Hematopoietic multipotent progenitor cell treated with erythropoietin and hydrocortisone succinate and interleukin-3 and kit ligand, for 8 days (in vitro differentiated cells): ENCODE results near the gene CLCN7.

ENCODE experiments used
- DNase-seq: peaks from one replicate; pipeline ENCODE4 v3.0.0-alpha.2; 2015

The CLCN7 gene

GRCh38 chr16:1429012-1429411, 45.8 kb downstream of the CLCN7 start:
- DNase-seq, result no peak

- peak; percentile 52 for DNase-seq
Measured at GRCh38 chr16:1428511-1428910, 46.3 kb downstream of the CLCN7 start.

DNA sequence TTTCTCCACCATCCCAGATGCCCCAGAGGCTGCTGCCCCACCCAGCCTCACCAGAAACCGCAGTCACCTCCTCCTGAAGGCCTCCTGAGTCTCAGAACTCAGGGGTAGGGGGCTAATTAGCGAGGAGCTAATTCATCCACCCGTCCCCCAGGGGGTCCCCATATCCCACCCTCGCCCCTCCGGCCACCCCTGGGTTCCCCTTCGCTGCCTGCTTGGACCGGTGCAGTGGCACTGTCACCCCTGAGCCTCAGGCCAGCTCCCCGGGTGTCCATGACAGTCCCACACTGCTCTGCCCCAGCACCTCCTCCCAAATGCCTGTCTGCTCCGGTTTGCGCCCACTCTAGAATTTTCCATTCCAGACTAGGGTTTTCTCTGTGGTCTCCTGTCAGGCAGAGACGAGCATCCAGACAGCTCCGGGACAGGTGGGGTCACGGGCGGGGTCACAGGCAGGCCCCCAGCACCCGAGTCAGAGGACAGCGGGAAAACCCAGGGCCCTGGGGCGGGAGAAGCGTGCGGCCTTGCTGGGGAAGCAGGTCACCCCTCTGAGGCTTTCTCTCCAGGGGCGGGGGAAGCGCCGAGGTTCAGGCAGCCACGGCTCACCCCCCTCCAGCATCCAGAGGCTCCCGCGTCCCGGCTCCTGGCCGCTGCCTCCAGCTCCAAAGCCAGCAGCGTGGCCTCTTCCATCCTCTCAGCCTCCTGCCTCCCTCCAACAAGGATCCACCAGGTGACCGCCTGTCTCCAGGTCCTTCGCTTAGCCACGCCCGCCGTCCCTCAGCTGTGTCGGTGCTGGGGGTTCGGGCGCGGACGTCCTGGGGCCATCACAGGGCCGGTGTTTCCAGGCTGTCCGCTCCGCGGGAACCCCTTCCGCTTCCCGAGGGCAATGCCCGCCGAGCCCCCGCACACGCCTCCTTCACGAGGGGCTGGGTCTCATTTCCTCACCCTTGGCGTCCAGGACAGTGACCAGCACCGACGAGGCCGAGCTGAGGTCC, 47.1 kb downstream of the CLCN7 start:
- DNase-seq, result no peak

- DNase-seq, result peak; percentile 52
Measured at GRCh38 chr16:1426734-1427471, 47.9 kb downstream of the CLCN7 start.

DNA sequence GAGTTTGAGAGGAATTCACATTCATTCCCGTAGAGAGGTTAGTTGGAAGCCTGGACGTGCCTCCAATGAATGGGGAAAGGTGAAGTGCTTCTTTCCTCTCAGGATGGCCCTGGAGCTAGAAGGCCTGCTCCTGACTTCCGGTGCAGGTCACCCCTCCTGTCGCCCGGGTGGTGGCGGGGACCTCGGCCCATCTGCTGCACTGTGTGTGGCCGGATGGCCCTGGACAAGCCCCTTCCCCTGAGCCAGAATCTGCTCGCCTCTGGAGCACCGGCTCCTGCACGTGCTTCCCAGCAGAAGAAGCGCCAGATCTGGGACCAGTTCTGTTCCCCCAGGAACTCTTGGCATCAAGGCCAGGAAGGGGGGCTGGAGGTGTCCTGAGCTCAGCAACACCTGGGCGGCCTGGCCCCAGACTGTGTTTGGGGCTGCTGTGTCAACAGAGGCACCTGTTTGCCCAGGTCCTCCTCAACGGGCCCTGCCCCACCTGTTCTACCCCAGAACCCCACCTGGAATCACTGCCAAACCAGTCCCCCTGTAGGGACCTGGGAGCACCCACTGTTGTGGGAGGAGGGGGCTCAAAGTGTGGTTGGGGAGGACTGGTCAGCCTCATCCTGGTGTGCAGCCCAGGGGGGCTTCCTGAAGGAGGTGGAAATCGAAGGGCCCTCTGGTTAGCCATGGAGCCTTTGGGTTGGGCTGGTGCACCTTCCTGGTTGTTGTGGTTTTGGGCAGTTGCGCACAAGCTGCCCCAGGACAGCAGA, 49.0 kb downstream of the CLCN7 start:
- no peak for DNase-seq

DNA sequence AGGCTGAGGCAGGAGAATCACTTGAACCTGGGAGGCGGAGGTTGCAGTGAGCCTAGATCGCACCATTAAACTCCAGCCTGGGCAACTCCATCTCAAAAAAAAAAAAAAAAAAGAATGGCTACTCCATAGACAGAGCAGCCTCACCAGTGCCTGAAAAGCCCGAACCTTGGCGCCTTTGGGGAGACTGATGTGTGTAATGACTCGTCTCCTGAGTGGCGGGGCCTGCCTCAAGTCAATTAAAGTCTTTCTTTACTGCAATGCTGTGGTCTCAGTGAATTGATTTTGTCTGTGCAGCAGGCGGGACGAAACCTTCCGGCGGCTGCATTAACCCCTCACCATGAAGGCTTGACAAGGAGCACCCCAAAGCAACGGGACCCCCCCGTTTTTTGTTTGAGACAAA, 50.8 kb downstream of the CLCN7 start:
- no peak for DNase-seq

GRCh38 chr16:1422076-1422475, 52.8 kb downstream of the CLCN7 start:
- DNase-seq, result no peak

DNA sequence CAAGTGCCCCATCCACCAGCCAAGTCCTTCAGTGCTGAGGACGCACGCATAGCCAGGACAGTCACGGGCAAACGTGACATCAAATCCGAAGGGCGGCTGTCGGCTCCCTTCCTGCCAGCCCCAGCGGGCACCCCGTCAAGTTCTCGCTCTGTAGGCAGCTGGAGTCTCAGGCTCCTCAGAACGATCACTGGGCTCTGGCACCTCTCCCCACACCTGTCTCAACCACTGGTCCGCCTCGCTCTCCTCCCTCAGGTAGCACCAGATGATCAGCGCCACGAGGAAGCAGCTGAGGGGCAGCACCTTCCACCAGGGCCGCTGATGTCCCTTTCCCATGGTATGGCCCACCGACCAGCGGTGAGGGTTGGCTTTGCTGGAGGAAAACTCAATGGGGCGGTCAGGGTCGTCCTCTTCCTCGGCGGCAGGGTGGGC, 54.7 kb downstream of the CLCN7 start:
- peak; percentile 6 for DNase-seq

DNA sequence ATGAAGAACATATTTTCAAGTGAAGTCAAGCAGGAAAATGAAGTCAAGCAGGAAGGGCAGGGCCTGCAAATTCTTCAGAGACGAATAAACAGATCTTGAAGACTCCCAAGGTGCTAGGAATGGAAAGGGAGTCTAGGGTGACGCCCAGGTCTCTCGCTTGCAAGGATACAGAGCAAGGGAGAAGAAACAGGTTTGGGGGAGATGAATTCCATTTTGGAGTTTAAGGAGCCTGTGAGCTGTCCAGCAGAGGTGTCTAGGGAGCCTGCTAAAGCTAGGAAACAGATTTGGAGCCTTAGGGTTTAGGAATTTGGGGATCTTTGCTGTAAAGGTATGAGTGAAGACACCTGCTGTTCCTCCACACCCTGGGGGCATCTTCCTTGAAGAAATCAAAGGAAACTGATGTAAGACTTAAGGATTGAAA, 58.3 kb downstream of the CLCN7 start:
- no peak for DNase-seq

GRCh38 chr16:1414532-1415260, 60.1 kb downstream of the CLCN7 start, which contains the start of gene UNKL:
UNKL (minus strand) TSS chr16:1414704; CDS start chr16:1414691, 13 bp downstream.
- DNase-seq, result peak; percentile 28

DNA sequence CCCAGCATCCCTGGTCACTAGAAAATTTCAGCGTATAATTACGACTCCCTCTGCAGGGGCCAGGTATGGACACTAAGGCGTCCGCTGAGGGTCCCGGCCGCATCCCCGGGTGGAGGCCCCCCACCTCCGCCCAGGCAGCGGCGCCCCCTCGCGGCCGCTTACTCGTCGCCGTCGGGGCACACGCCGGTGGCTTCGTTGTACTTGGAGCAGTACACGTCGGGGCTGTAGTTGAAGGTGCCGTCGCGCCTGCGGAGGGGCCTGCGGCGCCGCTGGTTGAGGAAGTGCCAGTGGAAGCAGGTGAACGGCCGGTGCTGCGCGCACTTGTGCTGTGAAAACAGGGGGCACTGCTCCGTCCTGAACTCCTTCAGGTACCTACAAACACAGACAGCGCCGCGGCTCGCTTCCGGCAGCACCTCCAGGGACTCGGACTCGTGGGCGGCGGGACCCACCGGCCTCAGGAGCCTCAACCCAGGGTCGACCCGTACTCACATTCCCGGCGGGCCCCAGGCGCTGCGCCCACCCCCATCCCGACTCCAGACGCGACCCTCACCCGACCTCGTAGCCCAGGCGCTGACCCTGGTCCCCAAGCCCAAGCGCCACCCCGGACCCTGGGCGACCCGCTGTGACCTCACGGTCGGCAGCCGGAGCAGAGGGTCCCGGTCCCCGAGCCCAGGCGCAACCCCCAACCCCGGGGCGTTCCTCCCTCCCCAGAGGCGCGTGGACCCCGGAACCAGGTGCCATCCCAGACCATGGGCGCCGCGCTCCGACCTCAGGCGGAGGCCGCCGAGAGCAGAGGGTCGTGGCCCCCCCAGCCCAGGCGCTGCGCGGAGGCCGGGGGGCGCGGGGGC, 60.9 kb downstream of the CLCN7 start:
- peak; percentile 65 for DNase-seq

DNA sequence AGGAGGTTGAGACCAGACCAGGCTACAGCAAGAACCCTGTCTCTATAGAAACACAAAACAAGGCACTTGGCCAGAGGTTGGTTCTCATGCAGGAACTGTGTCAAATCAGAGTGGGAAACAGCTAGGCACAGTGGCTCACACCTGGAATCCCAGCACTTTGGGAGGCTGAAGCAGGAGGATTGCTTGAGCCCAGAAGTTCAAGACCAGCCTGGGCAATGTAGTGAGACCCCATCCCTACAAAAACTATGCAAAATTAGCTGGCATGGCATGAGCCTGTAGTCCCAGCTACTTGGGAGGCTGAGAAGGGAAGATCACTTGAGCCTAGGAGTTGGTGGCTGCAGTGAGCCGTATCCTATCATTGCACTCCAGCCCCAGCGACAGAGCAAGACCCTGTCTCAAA, 62.0 kb downstream of the CLCN7 start:
- no peak for DNase-seq

- DNase-seq, result peak; percentile 89
Measured at GRCh38 chr16:1408171-1408837, 66.5 kb downstream of the CLCN7 start.

- DNase-seq, result peak; percentile 3
Measured at GRCh38 chr16:1407753-1408152, 67.1 kb downstream of the CLCN7 start.

DNA sequence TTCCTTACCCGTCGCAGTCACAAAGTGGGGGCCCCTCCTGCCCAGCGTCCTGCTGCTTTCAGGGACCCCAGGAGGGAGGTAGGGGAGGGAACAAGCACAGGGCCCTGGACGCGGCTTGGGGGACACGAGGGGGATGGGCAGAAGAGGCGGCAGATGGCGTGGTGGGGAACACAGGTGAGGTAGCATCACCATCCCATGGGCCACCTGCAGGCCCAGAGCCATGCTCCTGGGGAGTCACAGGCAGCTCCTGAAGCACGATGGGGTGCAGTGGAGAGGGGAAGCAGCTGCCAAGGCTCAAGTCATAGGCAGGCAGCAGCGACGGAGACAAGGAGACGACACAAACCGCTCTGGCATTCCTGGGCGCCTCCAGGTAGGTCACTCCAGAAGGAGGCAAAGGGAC, 71.1 kb downstream of the CLCN7 start:
- no peak for DNase-seq

- no peak for DNase-seq
Measured at GRCh38 chr16:1403036-1403435, 71.8 kb downstream of the CLCN7 start.

DNA sequence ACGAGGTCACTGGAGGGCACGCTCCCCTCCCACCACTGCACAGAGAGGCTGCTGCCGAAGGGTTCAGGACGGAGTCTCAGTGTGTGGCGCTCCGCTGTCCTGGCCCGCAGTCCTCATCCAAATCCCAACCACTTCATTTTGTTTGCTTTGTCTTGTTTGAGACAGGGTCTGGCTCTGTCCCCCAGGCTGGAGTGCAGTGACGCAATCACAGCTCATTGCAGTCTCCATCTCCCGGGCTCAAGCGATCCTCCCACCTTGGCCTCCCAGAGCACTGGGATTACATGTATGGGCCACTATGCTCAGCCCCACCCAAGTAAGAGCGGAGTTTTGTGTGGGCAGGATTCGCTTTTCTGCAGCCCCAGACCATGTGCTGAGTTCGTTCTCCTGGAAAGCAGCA, 73.1 kb downstream of the CLCN7 start:
- no peak for DNase-seq

DNA sequence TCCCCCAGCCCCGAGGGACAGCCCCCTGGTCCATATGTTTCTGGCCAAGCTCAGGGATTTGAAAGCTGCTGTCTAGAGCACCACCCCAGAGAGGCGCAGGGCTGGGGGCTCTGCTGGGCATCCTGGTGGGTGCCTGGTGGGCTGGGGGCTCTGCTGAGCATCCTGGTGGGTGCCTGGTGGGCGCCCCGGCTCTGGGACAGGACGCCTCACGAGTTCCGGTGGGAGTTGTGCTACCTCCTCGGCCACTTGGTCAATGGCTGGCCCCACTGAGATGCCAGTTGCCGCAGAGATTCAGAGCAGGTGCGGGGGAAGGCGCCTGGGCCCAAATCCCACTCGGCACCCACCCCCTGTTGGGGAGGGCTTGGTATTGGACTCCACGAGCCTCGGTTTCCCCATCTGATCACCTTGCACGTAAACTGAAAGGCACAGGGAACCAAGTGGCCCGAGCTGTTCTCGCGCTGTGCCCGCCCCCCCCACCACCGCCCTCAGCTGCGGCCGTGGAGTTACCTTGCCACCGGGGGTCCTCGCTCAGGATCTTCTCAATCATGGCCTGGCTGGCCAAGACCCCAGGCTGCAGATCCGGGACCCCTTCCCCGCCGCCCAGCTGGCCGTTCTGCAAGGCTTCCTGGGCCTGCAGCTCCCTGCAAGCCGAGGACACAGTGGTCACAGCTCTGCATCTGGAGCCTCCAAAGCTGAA, 73.6 kb downstream of the CLCN7 start:
- no peak for DNase-seq

DNA sequence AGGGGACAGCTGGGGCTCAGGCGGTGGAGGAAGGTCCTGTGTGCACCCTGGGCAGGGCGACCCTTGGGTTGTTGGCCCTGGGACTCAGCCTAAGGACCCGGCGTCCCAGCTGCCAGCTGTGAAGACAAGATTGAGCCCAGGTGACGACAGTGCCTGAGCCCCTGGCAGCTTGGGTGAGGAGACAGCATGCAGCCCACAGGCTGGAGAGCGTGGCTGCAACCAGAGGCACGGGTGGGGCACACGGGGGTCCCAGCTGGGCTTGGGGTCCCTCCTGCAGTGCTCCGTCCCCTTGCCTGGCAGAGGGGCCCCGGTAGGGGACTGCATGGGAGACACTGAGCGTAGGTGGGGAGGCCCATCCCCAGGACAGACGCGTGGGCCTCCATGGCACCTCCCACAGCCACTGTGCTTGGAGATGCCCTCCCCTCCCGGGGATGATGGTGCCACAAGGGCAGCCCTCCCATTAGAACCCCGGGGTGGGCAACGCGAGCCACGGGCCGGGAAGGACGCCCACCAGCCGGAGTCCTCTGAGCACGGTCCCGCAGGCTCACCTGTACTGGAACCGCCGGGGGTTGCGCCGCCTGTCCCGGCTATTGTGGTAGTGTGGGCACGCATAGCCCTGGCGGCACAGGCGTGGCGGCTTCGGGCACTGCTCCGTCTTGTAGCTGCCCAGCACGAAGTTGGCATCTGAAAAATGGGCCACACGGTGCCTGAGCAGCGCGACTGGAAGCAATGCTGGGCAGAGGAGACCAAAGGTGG, 75.8 kb downstream of the CLCN7 start:
- DNase-seq, result no peak
